H9 (cell line): ENCODE measurements around the gene MICOS13. TPM values are rescaled to one million over a fixed set of nuclear protein-coding genes. Genes with fewer than 3 reads are reported as not detected.

Experiments used
- DNase-seq: peaks from one replicate; pipeline ENCODE4 v3.0.0-alpha.2; 2017
- H2AFZ ChIP-seq: one replicate; pipeline ENCODE4 v1.6.1; 2013; ENCODE audit warnings: mild to moderate bottlenecking, low read length, control low read depth, moderate library complexity
- H2AK5ac ChIP-seq: 2 replicates; pipeline ENCODE4 v1.6.1; 2013; ENCODE audit warnings: low read length, control low read depth, mixed read lengths; ENCODE audit not compliant: insufficient read length
- H2BK120ac ChIP-seq: one replicate; pipeline ENCODE4 v1.6.1; 2013; ENCODE audit warnings: low read depth, mild to moderate bottlenecking, low read length, control low read depth, inconsistent platforms; ENCODE audit not compliant: poor library complexity, severe bottlenecking
- H2BK12ac ChIP-seq: 2 replicates; pipeline ENCODE4 v1.6.1; 2013; ENCODE audit warnings: low read length, control low read depth, mixed read lengths, low read depth; ENCODE audit not compliant: insufficient read length
- H2BK15ac ChIP-seq: 2 replicates; pipeline ENCODE4 v1.6.1; 2013; ENCODE audit warnings: low read depth, low read length, control low read depth
- H2BK20ac ChIP-seq: one replicate; pipeline ENCODE4 v1.6.1; 2013; ENCODE audit warnings: low read depth, mild to moderate bottlenecking, low read length, control low read depth, inconsistent platforms; ENCODE audit not compliant: poor library complexity, severe bottlenecking
- H2BK5ac ChIP-seq: 2 replicates; pipeline ENCODE4 v1.6.1; 2013; ENCODE audit warnings: low read length, control low read depth, mixed read lengths; ENCODE audit not compliant: insufficient read length
- H3K14ac ChIP-seq: 2 replicates; pipeline ENCODE4 v1.6.1; 2013; ENCODE audit warnings: low read length, control low read depth; ENCODE audit not compliant: insufficient read depth
- H3K18ac ChIP-seq: 2 replicates; pipeline ENCODE4 v1.6.1; 2013; ENCODE audit warnings: low read depth, mild to moderate bottlenecking, mixed read lengths, low read length, control low read depth; ENCODE audit not compliant: insufficient read length
- H3K23ac ChIP-seq: 2 replicates; pipeline ENCODE4 v1.6.1; 2013; ENCODE audit warnings: low read length, control low read depth, mixed read lengths, low read depth; ENCODE audit not compliant: insufficient read length
- H3K23me2 ChIP-seq: 2 replicates; pipeline ENCODE4 v1.6.1; 2013; ENCODE audit warnings: low read depth, mild to moderate bottlenecking, mixed read lengths, low read length, control low read depth; ENCODE audit not compliant: insufficient read length, poor library complexity, severe bottlenecking
- H3K27ac ChIP-seq: 2 replicates; pipeline ENCODE4 v1.5.1; 2013; ENCODE audit warnings: low read length, control low read depth, mixed read lengths, low read depth; ENCODE audit not compliant: insufficient read length
- H3K27me3 ChIP-seq: 2 replicates; pipeline ENCODE4 v1.6.1; 2013; ENCODE audit warnings: low read length, control low read depth, inconsistent platforms; ENCODE audit not compliant: insufficient read depth
- H3K4ac ChIP-seq: 2 replicates; pipeline ENCODE4 v1.6.1; 2013; ENCODE audit warnings: low read depth, mild to moderate bottlenecking, control low read depth, inconsistent platforms, low read length, moderate library complexity
- H3K4me1 ChIP-seq: 2 replicates; pipeline ENCODE4 v1.6.1; 2013; ENCODE audit warnings: low read length, control low read depth, inconsistent platforms; ENCODE audit not compliant: insufficient read depth
- H3K4me2 ChIP-seq: 2 replicates; pipeline ENCODE4 v1.6.1; 2013; ENCODE audit warnings: low read length, control low read depth, mixed read lengths; ENCODE audit not compliant: insufficient read length, insufficient read depth
- H3K56ac ChIP-seq: 2 replicates; pipeline ENCODE4 v1.6.1; 2013; ENCODE audit warnings: low read depth, mild to moderate bottlenecking, mixed read lengths, low read length, control low read depth; ENCODE audit not compliant: insufficient read length
- H3K79me1 ChIP-seq: 2 replicates; pipeline ENCODE4 v1.6.1; 2013; ENCODE audit warnings: low read depth, mild to moderate bottlenecking, moderate library complexity, low read length, control low read depth, inconsistent platforms; ENCODE audit not compliant: insufficient read depth, poor library complexity, severe bottlenecking
- H3K79me2 ChIP-seq: 2 replicates; pipeline ENCODE4 v1.6.1; 2013; ENCODE audit warnings: low read length, control low read depth, inconsistent platforms; ENCODE audit not compliant: insufficient read depth
- H3K9ac ChIP-seq: 2 replicates; pipeline ENCODE4 v1.6.1; 2013; ENCODE audit warnings: low read length, control low read depth, mixed read lengths; ENCODE audit not compliant: insufficient read length; ENCODE audit errors: extremely low read depth
- H3K9me3 ChIP-seq: one replicate; pipeline ENCODE4 v1.6.1; 2013; ENCODE audit warnings: low read depth, low read length, inconsistent platforms; ENCODE audit not compliant: control insufficient read depth
- H3T11ph ChIP-seq: one replicate; pipeline ENCODE4 v1.6.1; 2013; ENCODE audit warnings: mild to moderate bottlenecking, low read length, control low read depth, inconsistent platforms
- H4K20me1 ChIP-seq: one replicate; pipeline ENCODE4 v1.6.1; 2013; ENCODE audit not compliant: control insufficient read depth, insufficient read length, insufficient read depth
- H4K5ac ChIP-seq: 2 replicates; pipeline ENCODE4 v1.6.1; 2013; ENCODE audit warnings: low read depth, mild to moderate bottlenecking, mixed read lengths, low read length, control low read depth; ENCODE audit not compliant: insufficient read length
- H4K8ac ChIP-seq: replicated peaks from 2 replicates; pipeline ENCODE4 v1.6.1; 2013; ENCODE audit warnings: low read length, control low read depth, mixed read lengths, low read depth; ENCODE audit not compliant: insufficient read length
- H4K91ac ChIP-seq: 2 replicates; pipeline ENCODE4 v1.6.1; 2013; ENCODE audit warnings: low read depth, mild to moderate bottlenecking, moderate library complexity, mixed read lengths, low read length, control low read depth; ENCODE audit not compliant: insufficient read length
- H3K27ac Mint-ChIP-seq, 3 experiments: 2 replicates in 2 of 3; 3 replicates in 1 of 3; pipeline ENCODE4 v1.8.0; 2020 to 2021; ENCODE audit warnings: mixed read lengths in 3 of 3, mild to moderate bottlenecking in 1 of 3, moderate library complexity in 1 of 3
- H3K27me3 Mint-ChIP-seq: 2 replicates; pipeline ENCODE4 v1.8.0; 2021; ENCODE audit warnings: low read depth, mild to moderate bottlenecking, moderate library complexity, mixed read lengths
- H3K36me3 Mint-ChIP-seq, 3 experiments: 2 replicates in 2 of 3; 3 replicates in 1 of 3; pipeline ENCODE4 v1.8.0; 2020 to 2021; ENCODE audit warnings: low read depth in 3 of 3, mixed read lengths in 3 of 3; ENCODE audit not compliant: insufficient read depth in 1 of 3
- H3K4me1 Mint-ChIP-seq, 2 experiments: 2 replicates each; pipeline ENCODE4 v1.8.0; 2020; ENCODE audit warnings: mixed read lengths in 2 of 2
- H3K4me3 Mint-ChIP-seq, 2 experiments: 2 replicates in 1 of 2; 3 replicates in 1 of 2; pipeline ENCODE4 v1.8.0; 2020 to 2021; ENCODE audit warnings: mild to moderate bottlenecking in 2 of 2, mixed read lengths in 2 of 2, moderate library complexity in 1 of 2
- H3K9me3 Mint-ChIP-seq, 2 experiments: 2 replicates in 1 of 2; 3 replicates in 1 of 2; pipeline ENCODE4 v1.8.0; 2020; ENCODE audit warnings: mild to moderate bottlenecking in 2 of 2, mixed read lengths in 2 of 2, moderate library complexity in 1 of 2
- CTCF ChIP-seq: fragments of 200-600 bp; sonication (generic); conservative IDR thresholded peaks from 3 replicates; pipeline ENCODE4 v1.8.0; 2021; ENCODE audit warnings: antibody characterized with exemption, mild to moderate bottlenecking
- WGBS: extraction: QIAGEN DNeasy Blood & Tissue Kit; methylation state at CpG from one replicate; pipeline ENCODE4 v1.1.7; 2013; ENCODE audit warnings: missing lambda C conversion rate, low lambda C conversion rate, mixed read lengths; ENCODE audit not compliant: insufficient read length; ENCODE audit errors: extremely low coverage; 5-methylcytosine and 5-hydroxymethylcytosine counted together
- total RNA-seq: library from RNA; stranded (reverse); gene quantifications from 2 replicates; pipeline ENCODE4 v1.2.1, GENCODE V29; 2021

MICOS13 gene
- total RNA-seq, 1 experiment from 2014 or later: 23.8 TPM

GRCh38 chr19:5644037-5644436, 36.3 kb downstream of the MICOS13 start:
- Histone ChIP-seq H3K27ac (no peak overlapping the region), H3K9ac (no peak overlapping the region), H2AFZ (no peak overlapping the region), H3K9me3 (no peaks in the 10 kb centered on the region), H2BK20ac (no peak overlapping the region), H2BK12ac (no peak overlapping the region), H3K23ac (no peak overlapping the region), H3K4me1 (no peaks in the 10 kb centered on the region), H2BK5ac (no peak overlapping the region), H4K91ac (no peak overlapping the region), H3K23me2 (no peaks in the 10 kb centered on the region), H4K20me1 (no peaks in the 10 kb centered on the region), H3K4me2 (no peak overlapping the region), H3K14ac (no peak overlapping the region), H2AK5ac (no peak overlapping the region), H3K4ac (no peak overlapping the region), H4K5ac (no peak overlapping the region), H2BK15ac (no peak overlapping the region), H3T11ph (no peak overlapping the region), H3K79me1 (peaks cover 7% of the 10 kb centered on the region), H2BK120ac (no peak overlapping the region), H3K27me3 (no peaks in the 10 kb centered on the region), H3K18ac (no peak overlapping the region), H3K79me2 (peaks cover 12% of the 10 kb centered on the region; the same call in 1 of the 2 replicates), H4K8ac (no peak overlapping the region), H3K56ac (no peak overlapping the region)
- Mint-ChIP-seq H3K9me3 (no peaks in the 10 kb centered on the region), H3K36me3 (peaks cover 38 to 79% (median 78%) of the 10 kb centered on the region in 3 experiments; a peak in 6 of 7 replicates), H3K27ac (peak overlapping the region in 2 of 3 experiments; percentile 34 to 73; a peak in 1 of 7 replicates), H3K4me1 (peaks cover 0 to 2% of the 10 kb centered on the region in 2 experiments; a peak in 2 of 4 replicates), H3K4me3 (no peak overlapping the region), H3K27me3 (no peaks in the 10 kb centered on the region)
- no peak for DNase-seq
- no CpG with 5 or more reads among the region's 2 CpGs for whole genome bisulfite sequencing
- no peak for TF ChIP-seq CTCF
